Kidney epithelial cell (primary cell): ENCODE measurements around the gene KCNIP1. TPM values are rescaled to one million over a fixed set of nuclear protein-coding genes. Genes with fewer than 3 reads are reported as not detected.
A peak's percentile ranks its signal among the peaks of the same experiment; 100 is the strongest.

ENCODE experiments used
- DNase-seq: peaks from one replicate; pipeline ENCODE4 v3.0.0-alpha.2; 2010; ENCODE audit warnings: low read depth
- H3K27me3 ChIP-seq: 2 replicates; pipeline ENCODE4 v1.6.0; 2011; ENCODE audit warnings: low read length; ENCODE audit not compliant: control insufficient read depth, insufficient read depth
- H3K36me3 ChIP-seq: 2 replicates; pipeline ENCODE4 v1.5.1; 2011; ENCODE audit warnings: low read length; ENCODE audit not compliant: control insufficient read depth, insufficient read depth
- H3K4me3 ChIP-seq: 2 replicates; pipeline ENCODE4 v1.5.1; 2011; ENCODE audit warnings: low read depth, mild to moderate bottlenecking, control low read depth, low read length
- total RNA-seq: library from RNA; depleted of rRNA; stranded (reverse); fragments of >200 nt; gene quantifications from 2 replicates; pipeline ENCODE4 v1.2.3, GENCODE V29; 2015
- TF ChIP-seq, protein P1 (sequence below): IDR thresholded peaks from 2 replicates; pipeline ENCODE4 v1.5.1; 2011; ENCODE audit warnings: mild to moderate bottlenecking, moderate library complexity, low read length, control low read depth, inconsistent platforms; ENCODE audit not compliant: insufficient read depth, poor library complexity, severe bottlenecking

KCNIP1 gene
- total RNA-seq, 1 donor from 2014 or later: 3.4 TPM

GRCh38 chr5:170551076-170551475 is 47.3 kb downstream of the KCNIP1 start:
- H3K4me3 ChIP-seq: no peak overlapping the region
- H3K27me3 ChIP-seq: no peaks in the 10 kb centered on the region
- H3K36me3 ChIP-seq: no peaks in the 10 kb centered on the region
- TF ChIP-seq, protein P1, sequence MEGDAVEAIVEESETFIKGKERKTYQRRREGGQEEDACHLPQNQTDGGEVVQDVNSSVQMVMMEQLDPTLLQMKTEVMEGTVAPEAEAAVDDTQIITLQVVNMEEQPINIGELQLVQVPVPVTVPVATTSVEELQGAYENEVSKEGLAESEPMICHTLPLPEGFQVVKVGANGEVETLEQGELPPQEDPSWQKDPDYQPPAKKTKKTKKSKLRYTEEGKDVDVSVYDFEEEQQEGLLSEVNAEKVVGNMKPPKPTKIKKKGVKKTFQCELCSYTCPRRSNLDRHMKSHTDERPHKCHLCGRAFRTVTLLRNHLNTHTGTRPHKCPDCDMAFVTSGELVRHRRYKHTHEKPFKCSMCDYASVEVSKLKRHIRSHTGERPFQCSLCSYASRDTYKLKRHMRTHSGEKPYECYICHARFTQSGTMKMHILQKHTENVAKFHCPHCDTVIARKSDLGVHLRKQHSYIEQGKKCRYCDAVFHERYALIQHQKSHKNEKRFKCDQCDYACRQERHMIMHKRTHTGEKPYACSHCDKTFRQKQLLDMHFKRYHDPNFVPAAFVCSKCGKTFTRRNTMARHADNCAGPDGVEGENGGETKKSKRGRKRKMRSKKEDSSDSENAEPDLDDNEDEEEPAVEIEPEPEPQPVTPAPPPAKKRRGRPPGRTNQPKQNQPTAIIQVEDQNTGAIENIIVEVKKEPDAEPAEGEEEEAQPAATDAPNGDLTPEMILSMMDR: no peak
- DNase-seq: no peak

DNA sequence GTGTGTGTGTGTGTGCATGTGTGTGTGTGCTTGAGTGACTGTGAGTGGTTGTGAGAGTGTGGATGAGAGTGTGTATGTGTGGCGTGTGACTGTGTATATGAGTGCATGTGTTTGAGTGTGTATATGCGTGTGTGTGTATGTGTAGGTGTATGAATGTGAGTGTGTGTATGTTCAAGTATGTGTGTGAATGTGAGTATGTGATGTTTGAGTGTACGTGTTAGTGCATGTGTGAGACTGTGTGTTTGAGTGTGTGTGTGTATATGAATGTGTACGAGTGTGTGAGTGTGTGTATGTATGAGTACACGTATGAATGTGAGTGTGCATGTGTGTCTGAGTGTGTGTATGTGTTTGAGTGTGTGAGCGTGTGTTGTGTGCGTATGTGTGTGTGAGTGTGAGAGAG is 47.8 kb downstream of the KCNIP1 start:
- no peaks in the 10 kb centered on the region for H3K27me3 ChIP-seq
- no peak for DNase-seq
- no peaks in the 10 kb centered on the region for H3K36me3 ChIP-seq
- H3K4me3 ChIP-seq: no peak overlapping the region
- TF ChIP-seq, protein P1: no peak

DNA sequence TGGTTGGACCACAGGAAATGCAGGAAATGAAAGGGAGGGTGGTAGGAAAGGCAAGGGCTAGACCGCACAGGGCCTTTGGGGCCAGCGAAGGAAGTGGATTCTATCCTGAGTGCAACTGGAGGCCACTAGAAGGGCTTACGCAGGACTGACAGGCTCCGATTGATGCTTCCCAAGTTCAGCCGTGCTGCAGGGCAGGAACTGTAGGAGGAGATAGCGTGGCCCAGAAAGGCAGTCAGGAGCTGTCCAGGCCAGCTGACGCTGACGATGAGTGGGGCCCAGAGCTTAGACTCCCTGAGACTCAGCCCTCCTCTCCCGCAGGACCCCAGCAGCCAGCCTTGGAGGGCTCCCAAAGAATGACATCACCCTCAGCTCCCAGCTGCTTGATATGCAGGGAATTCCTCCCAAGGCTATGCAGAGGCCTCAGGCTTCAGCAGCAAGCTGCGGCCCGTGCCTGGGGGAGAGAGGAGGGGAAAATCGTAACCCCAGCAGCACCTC is 48.8 kb downstream of the KCNIP1 start:
- no peaks in the 10 kb centered on the region for H3K27me3 ChIP-seq
- no peaks in the 10 kb centered on the region for H3K36me3 ChIP-seq
- peak; percentile 75 for DNase-seq
- no peak overlapping the region for H3K4me3 ChIP-seq
- TF ChIP-seq, protein P1: peak; percentile 23

GRCh38 chr5:170553218-170553617 is 49.4 kb downstream of the KCNIP1 start:
- DNase-seq: no peak
- Histone ChIP-seq H3K36me3 (no peaks in the 10 kb centered on the region), H3K27me3 (no peaks in the 10 kb centered on the region), H3K4me3 (no peak overlapping the region)
- TF ChIP-seq, protein P1: no peak

GRCh38 chr5:170554521-170555267 is 50.9 kb downstream of the KCNIP1 start:
- no peak for DNase-seq
- TF ChIP-seq, protein P1: no peak
- Histone ChIP-seq H3K4me3 (no peak overlapping the region), H3K27me3 (no peaks in the 10 kb centered on the region), H3K36me3 (no peaks in the 10 kb centered on the region)

- TF ChIP-seq, protein P1: no peak
- Histone ChIP-seq H3K4me3 (no peak overlapping the region), H3K27me3 (no peaks in the 10 kb centered on the region), H3K36me3 (no peaks in the 10 kb centered on the region)
- no peak for DNase-seq
These were observed 53.5 kb downstream of the KCNIP1 start for GRCh38 chr5:170557314-170557713.
